ENCODE measurements around the gene LDHB. TPM values are rescaled to one million over a fixed set of nuclear protein-coding genes. Genes with fewer than 3 reads are reported as not detected.

LDHB gene
- total RNA-seq, 1 experiment from 2014 or later: 788 TPM

- peak; percentile 51 for DNase-seq (ENCODE audit: unreplicated experiment)
- ChIA-PET POLR2A (interaction anchor here (0.6 to 2.6 kb wide), 29 partner anchors 8 to 413 kb away, joined by 3 to 27 read pairs (median 5); partner anchors contain the start of genes CMAS, GOLT1B, GYS2 and RECQL), CTCF (interaction anchor here (0.6 to 1.5 kb wide), 6 partner anchors 10 to 1886 kb away, joined by 3 to 7 read pairs (median 3); no protein-coding TSS in a partner anchor)
- TF ChIP-seq, protein P1, sequence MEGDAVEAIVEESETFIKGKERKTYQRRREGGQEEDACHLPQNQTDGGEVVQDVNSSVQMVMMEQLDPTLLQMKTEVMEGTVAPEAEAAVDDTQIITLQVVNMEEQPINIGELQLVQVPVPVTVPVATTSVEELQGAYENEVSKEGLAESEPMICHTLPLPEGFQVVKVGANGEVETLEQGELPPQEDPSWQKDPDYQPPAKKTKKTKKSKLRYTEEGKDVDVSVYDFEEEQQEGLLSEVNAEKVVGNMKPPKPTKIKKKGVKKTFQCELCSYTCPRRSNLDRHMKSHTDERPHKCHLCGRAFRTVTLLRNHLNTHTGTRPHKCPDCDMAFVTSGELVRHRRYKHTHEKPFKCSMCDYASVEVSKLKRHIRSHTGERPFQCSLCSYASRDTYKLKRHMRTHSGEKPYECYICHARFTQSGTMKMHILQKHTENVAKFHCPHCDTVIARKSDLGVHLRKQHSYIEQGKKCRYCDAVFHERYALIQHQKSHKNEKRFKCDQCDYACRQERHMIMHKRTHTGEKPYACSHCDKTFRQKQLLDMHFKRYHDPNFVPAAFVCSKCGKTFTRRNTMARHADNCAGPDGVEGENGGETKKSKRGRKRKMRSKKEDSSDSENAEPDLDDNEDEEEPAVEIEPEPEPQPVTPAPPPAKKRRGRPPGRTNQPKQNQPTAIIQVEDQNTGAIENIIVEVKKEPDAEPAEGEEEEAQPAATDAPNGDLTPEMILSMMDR (IDR thresholded peaks at IDR 0.05; ENCODE audit: unreplicated experiment): no peak
- H3K4me3 Mint-ChIP-seq (ENCODE audit: unreplicated experiment): peak overlapping the region; percentile 89
- intact Hi-C loops (cut with micrococcal nuclease): loop anchor here (1.0 to 5.0 kb wide), 2 partner anchors 130 to 156 kb away; partner anchors contain the start of genes GOLT1B, RECQL and SPX
- H3K9me3 Mint-ChIP-seq (ENCODE audit: unreplicated experiment): no peaks in the 10 kb centered on the region
- peak overlapping the region; percentile 86 for H3K27ac Mint-ChIP-seq (ENCODE audit: low read depth, unreplicated experiment)
- peaks cover 39% of the 10 kb centered on the region for H3K36me3 Mint-ChIP-seq (ENCODE audit: insufficient read depth, unreplicated experiment)
- H3K4me1 Mint-ChIP-seq (ENCODE audit: insufficient read depth, unreplicated experiment): peaks cover 26% of the 10 kb centered on the region
- BruUV-seq (replicated peaks): no TSS peak
- no peaks in the 10 kb centered on the region for H3K27me3 Mint-ChIP-seq (ENCODE audit: insufficient read depth, unreplicated experiment)
Observed at GRCh38 chr12:21656905-21657325, 727 bp downstream of the LDHB start.

DNA sequence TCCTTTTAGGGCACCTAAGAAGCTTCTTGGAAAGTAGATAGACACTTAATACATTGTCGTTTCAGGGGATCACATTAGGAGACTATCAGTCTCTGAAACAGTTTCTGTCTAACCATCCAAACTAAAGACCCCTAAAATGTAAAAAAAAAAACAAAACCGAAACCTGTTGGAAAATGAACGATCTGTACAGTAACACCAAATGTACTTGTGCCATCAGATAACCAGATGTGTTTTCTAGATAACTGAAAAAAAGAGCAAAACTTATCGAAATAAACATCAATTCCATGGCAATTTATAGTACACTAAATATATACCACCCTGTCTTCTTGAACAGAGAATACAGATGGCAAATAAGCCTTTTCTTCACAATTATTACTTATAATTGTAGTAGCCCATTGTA, 2.1 kb downstream of the LDHB start:
- no TSS peak for BruUV-seq (replicated peaks)

DNA sequence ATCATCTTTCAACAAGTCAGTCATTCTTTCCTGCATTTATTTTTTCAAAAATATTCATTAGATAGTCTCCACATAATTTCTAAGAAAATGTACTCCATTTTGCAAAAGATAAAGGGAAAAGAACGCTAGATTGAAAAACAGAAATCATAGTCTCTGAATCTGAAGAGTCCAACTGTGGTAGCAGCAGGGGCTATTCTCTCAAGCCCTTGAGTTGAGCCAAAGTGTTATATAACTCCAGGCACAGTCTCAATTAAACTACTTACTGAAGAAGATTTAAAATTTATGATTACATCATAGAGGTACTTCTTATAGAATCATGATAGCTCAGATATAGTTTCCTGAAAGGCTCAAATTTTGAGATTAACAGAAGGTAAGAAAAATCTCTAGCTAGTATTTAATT, 5.8 kb downstream of the LDHB start:
- TF ChIP-seq, protein P1 (IDR thresholded peaks at IDR 0.05; ENCODE audit: unreplicated experiment): no peak
- BruUV-seq (replicated peaks): no TSS peak
- no peak for DNase-seq (ENCODE audit: unreplicated experiment)
- ChIA-PET POLR2A (interaction anchor here (0.5 to 3.4 kb wide), 4 partner anchors 9 to 18 kb away, joined by 3 to 21 read pairs (median 6); no protein-coding TSS in a partner anchor), CTCF (interaction anchor here (0.6 to 3.4 kb wide), 5 partner anchors 12 to 367 kb away, joined by 3 to 14 read pairs (median 3); no protein-coding TSS in a partner anchor)
- Mint-ChIP-seq H3K9me3 (ENCODE audit: unreplicated experiment) (no peaks in the 10 kb centered on the region), H3K36me3 (ENCODE audit: insufficient read depth, unreplicated experiment) (peaks cover 85% of the 10 kb centered on the region), H3K4me1 (ENCODE audit: insufficient read depth, unreplicated experiment) (peaks cover 38% of the 10 kb centered on the region), H3K27me3 (ENCODE audit: insufficient read depth, unreplicated experiment) (no peaks in the 10 kb centered on the region), H3K27ac (ENCODE audit: low read depth, unreplicated experiment) (no peak overlapping the region), H3K4me3 (ENCODE audit: unreplicated experiment) (no peak overlapping the region)
- intact Hi-C loops (cut with micrococcal nuclease): no loop called here

More for the DNA sequence above, 2.1 kb downstream of the LDHB start:
- Mint-ChIP-seq H3K4me3 (ENCODE audit: unreplicated experiment) (peak overlapping the region; percentile 89), H3K27ac (ENCODE audit: low read depth, unreplicated experiment) (peak overlapping the region; percentile 86), H3K4me1 (ENCODE audit: insufficient read depth, unreplicated experiment) (peaks cover 36% of the 10 kb centered on the region), H3K9me3 (ENCODE audit: unreplicated experiment) (no peaks in the 10 kb centered on the region), H3K36me3 (ENCODE audit: insufficient read depth, unreplicated experiment) (peaks cover 51% of the 10 kb centered on the region), H3K27me3 (ENCODE audit: insufficient read depth, unreplicated experiment) (no peaks in the 10 kb centered on the region)
- no peak for DNase-seq (ENCODE audit: unreplicated experiment)
- intact Hi-C loops (cut with micrococcal nuclease): loop anchor here (5.0 kb wide), 1 partner anchor 128 kb away; the partner anchor contains the start of gene SPX
- ChIA-PET POLR2A (interaction anchor here (1.0 to 2.6 kb wide), 4 partner anchors 9 to 25 kb away, joined by 3 to 25 read pairs (median 4); no protein-coding TSS in a partner anchor), CTCF (interaction anchor here (1.0 kb wide), 1 partner anchor 8 kb away, joined by 5 read pairs; no protein-coding TSS in a partner anchor)
- TF ChIP-seq, protein P1 (IDR thresholded peaks at IDR 0.05; ENCODE audit: unreplicated experiment): no peak

DNA sequence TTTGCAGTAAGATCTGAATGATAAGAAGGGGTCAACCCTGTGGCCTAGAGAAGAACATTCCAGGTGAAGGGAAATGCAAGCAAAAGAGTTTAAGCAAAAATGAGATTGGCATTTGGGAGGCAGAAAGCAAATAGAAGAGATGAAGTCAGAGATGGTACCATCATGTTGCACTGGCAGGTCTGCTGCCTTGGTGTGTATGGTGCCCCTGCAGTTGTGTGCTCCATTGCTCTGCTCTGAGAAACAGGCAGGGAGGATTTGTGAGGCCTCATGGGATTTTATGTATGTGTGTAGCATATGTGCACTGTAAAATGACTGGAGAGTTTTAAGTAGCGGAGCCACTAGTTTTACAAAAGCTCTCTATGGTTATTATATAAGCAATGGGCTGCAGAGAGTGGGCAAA, 6.6 kb downstream of the LDHB start:
- H3K27ac Mint-ChIP-seq (ENCODE audit: low read depth, unreplicated experiment): peak overlapping the region; percentile 25
- intact Hi-C loops (cut with micrococcal nuclease): no loop called here
- H3K4me3 Mint-ChIP-seq (ENCODE audit: unreplicated experiment): no peak overlapping the region
- peaks cover 36% of the 10 kb centered on the region for H3K4me1 Mint-ChIP-seq (ENCODE audit: insufficient read depth, unreplicated experiment)
- ChIA-PET POLR2A (interaction anchor here (2.4 to 3.4 kb wide), 2 partner anchors 8 to 10 kb away, joined by 5 to 21 read pairs; no protein-coding TSS in a partner anchor), CTCF (interaction anchor here (0.6 to 3.4 kb wide), 3 partner anchors 13 to 43 kb away, joined by 3 to 14 read pairs (median 3); no protein-coding TSS in a partner anchor)
- peaks cover 93% of the 10 kb centered on the region for H3K36me3 Mint-ChIP-seq (ENCODE audit: insufficient read depth, unreplicated experiment)
- H3K27me3 Mint-ChIP-seq (ENCODE audit: insufficient read depth, unreplicated experiment): no peaks in the 10 kb centered on the region
- DNase-seq (ENCODE audit: unreplicated experiment): no peak
- BruUV-seq (replicated peaks): no TSS peak
- H3K9me3 Mint-ChIP-seq (ENCODE audit: unreplicated experiment): no peaks in the 10 kb centered on the region
- TF ChIP-seq, protein P1 (IDR thresholded peaks at IDR 0.05; ENCODE audit: unreplicated experiment): no peak
